ENCODE data around the gene ABCF1.
A peak's percentile ranks its signal among the peaks of the same experiment; 100 is the strongest.

The ABCF1 gene

GRCh38 chr6:30603961-30604360 is 32.7 kb downstream of the ABCF1 start:
- DNase-seq, result no peak

- DNase-seq, result no peak
Observed at GRCh38 chr6:30610065-30610464, 38.8 kb downstream of the ABCF1 start.

- DNase-seq, result peak; percentile 24
Observed at GRCh38 chr6:30611150-30611855, 40.1 kb downstream of the ABCF1 start.

- no peak for DNase-seq
Observed at GRCh38 chr6:30611856-30612194, 40.6 kb downstream of the ABCF1 start.

- peak; percentile 47 for DNase-seq
Observed at GRCh38 chr6:30612213-30612612, 41.0 kb downstream of the ABCF1 start.

GRCh38 chr6:30612687-30613248 is 41.5 kb downstream of the ABCF1 start:
- DNase-seq, result peak; percentile 91

GRCh38 chr6:30613251-30614043 is 42.2 kb downstream of the ABCF1 start:
- peak; percentile 11 for DNase-seq

- DNase-seq, result no peak
Observed at GRCh38 chr6:30614044-30614842, 43.0 kb downstream of the ABCF1 start.

GRCh38 chr6:30614843-30615218 is 43.6 kb downstream of the ABCF1 start:
- peak; percentile 95 for DNase-seq

GRCh38 chr6:30615219-30615957 is 44.1 kb downstream of the ABCF1 start:
- DNase-seq, result peak; percentile 85

GRCh38 chr6:30615958-30616810 is 44.9 kb downstream of the ABCF1 start:
- DNase-seq, result peak; percentile 14

- peak; percentile 100 for DNase-seq
Observed at GRCh38 chr6:30616811-30617564, 45.7 kb downstream of the ABCF1 start, which contains the start of gene PPP1R10. Gene PPP1R10 (minus strand): TSS chr6:30617243. CDS start chr6:30609944, 7,299 bp downstream.

GRCh38 chr6:30617565-30618269 is 46.5 kb downstream of the ABCF1 start, which contains the start of gene MRPS18B:
Gene MRPS18B (plus strand): TSS chr6:30617840. CDS start chr6:30617866, 26 bp downstream.
- peak; percentile 99 for DNase-seq

GRCh38 chr6:30618270-30618797 is 47.1 kb downstream of the ABCF1 start:
- peak; percentile 64 for DNase-seq

GRCh38 chr6:30619561-30619960 is 48.3 kb downstream of the ABCF1 start:
- DNase-seq, result no peak

GRCh38 chr6:30625511-30625910 is 54.3 kb downstream of the ABCF1 start:
- DNase-seq, result no peak

- DNase-seq, result peak; percentile 49
Observed at GRCh38 chr6:30626484-30627366, 55.5 kb downstream of the ABCF1 start, which contains the start of gene ATAT1. Gene ATAT1 (plus strand): TSS chr6:30626874.

- no peak for DNase-seq
Observed at GRCh38 chr6:30635834-30636233, 64.6 kb downstream of the ABCF1 start.
